Breast epithelium (tissue), 4 donors: Measurements from ENCODE around the gene CGB7. TPM values are rescaled to one million over a fixed set of nuclear protein-coding genes. Genes with fewer than 3 reads are reported as not detected.

ENCODE experiments used
- DNase-seq, 2 donors: peaks; one replicate each; pipeline ENCODE4 v3.0.0-alpha.2; 2019; ENCODE audit warnings: low spot score in 2 of 2
- H3K27ac ChIP-seq, 2 donors: fragments of 200-600 bp; sonication (generic) in 1 of 2; one replicate each; pipeline ENCODE4 v1.5.1; 2016 to 2019; ENCODE audit warnings: mild to moderate bottlenecking in 1 of 2
- H3K27me3 ChIP-seq, 2 donors: fragments of 200-600 bp; sonication (generic) in 1 of 2; one replicate each; pipeline versions ENCODE4 v1.5.1 to v1.6.0; 2017 to 2019; ENCODE audit warnings: control low read depth in 1 of 2, mild to moderate bottlenecking in 1 of 2
- H3K36me3 ChIP-seq: fragments of 200-600 bp; one replicate; pipeline ENCODE4 v1.5.1; 2019
- H3K4me1 ChIP-seq, 2 donors: fragments of 200-600 bp; sonication (generic); one replicate each; pipeline ENCODE4 v1.5.1; 2016 to 2019; ENCODE audit warnings: control low read depth in 1 of 2
- H3K4me3 ChIP-seq, 3 donors: fragments of 200-600 bp; sonication (generic); 1 replicate in 2 of 3; 2 replicates in 1 of 3; pipeline ENCODE4 v1.5.1; 2016 to 2019; ENCODE audit warnings: mild to moderate bottlenecking in 3 of 3, moderate library complexity in 2 of 3
- H3K9me3 ChIP-seq, 2 donors: fragments of 200-600 bp; sonication (generic) in 1 of 2; one replicate each; pipeline ENCODE4 v1.5.1; 2016 to 2019; ENCODE audit warnings: control low read depth in 1 of 2
- CTCF ChIP-seq, 3 donors: fragments of 450-650 bp; IDR thresholded peaks; one replicate each; pipeline ENCODE4 v1.5.1; 2016 to 2017; ENCODE audit warnings: antibody characterized with exemption in 3 of 3, mild to moderate bottlenecking in 3 of 3, moderate library complexity in 3 of 3
- POLR2A ChIP-seq: fragments of 450-650 bp; IDR thresholded peaks from one replicate; pipeline ENCODE4 v1.6.1; 2016; ENCODE audit warnings: antibody characterized with exemption, mild to moderate bottlenecking, moderate library complexity
- POLR2AphosphoS5 ChIP-seq, 3 donors: sonication (generic); formaldehyde crosslinking; IDR thresholded peaks; one replicate each; pipeline ENCODE4 v1.6.1; 2017; ENCODE audit warnings: antibody characterized with exemption in 3 of 3
- intact Hi-C: fragments of 100-400 bp; cut with DNase I; formaldehyde crosslinking; loops from one replicate; pipeline ENCODE4 v1.15.1; 2023; ENCODE audit warnings: low total_unique reads
- total RNA-seq, 3 donors: library from RNA; depleted of rRNA; stranded (reverse); fragments of >200 nt; gene quantifications; one replicate each; pipeline ENCODE4 v1.1.0, GENCODE V29; 2016

CGB7 gene
- total RNA-seq, 3 donors from 2014 or later = 0.15 to 2.0 TPM; not detected in 1

- H3K4me1 ChIP-seq = peaks cover 0 to 6% of the 10 kb centered on the region in 2 donors
- H3K27ac ChIP-seq = no peak overlapping the region
- no peaks in the 10 kb centered on the region for H3K27me3 ChIP-seq
- intact Hi-C loops = no loop called here
- no peaks in the 10 kb centered on the region for H3K9me3 ChIP-seq
- peak overlapping the region; percentile 43 to 70 (median 56) for H3K4me3 ChIP-seq
- TF ChIP-seq CTCF (IDR thresholded peaks at IDR 0.05) = no peak
- no peak for TF ChIP-seq POLR2A
- TF ChIP-seq POLR2AphosphoS5 (IDR thresholded peaks at IDR 0.05) = no peak
- peaks cover 4% of the 10 kb centered on the region for H3K36me3 ChIP-seq
- DNase-seq = no peak
These were observed 39.7 kb downstream of the CGB7 start for GRCh38 chr19:49017666-49018351.

GRCh38 chr19:49017041-49017665, 40.4 kb downstream of the CGB7 start, which contains the start of gene LHB:
Gene LHB (minus strand): TSS chr19:49017091. CDS start chr19:49017081, 10 bp downstream.
- Histone ChIP-seq H3K36me3 (peaks cover 4% of the 10 kb centered on the region), H3K27me3 (no peaks in the 10 kb centered on the region), H3K4me3 (peak within 1 kb of the TSS; percentile 43 to 70 (median 56)), H3K9me3 (no peaks in the 10 kb centered on the region), H3K27ac (no peak within 1 kb of the TSS), H3K4me1 (peaks cover 0 to 6% of the 10 kb centered on the region in 2 donors)
- intact Hi-C loops = no loop called here
- TF ChIP-seq POLR2AphosphoS5 (IDR thresholded peaks at IDR 0.05) (no peak), CTCF (IDR thresholded peaks at IDR 0.05) (no peak), POLR2A (no peak)
- no peak for DNase-seq

- DNase-seq = no peak
- Histone ChIP-seq H3K4me3 (no peak overlapping the region), H3K4me1 (peaks cover 0 to 6% of the 10 kb centered on the region in 2 donors), H3K36me3 (peaks cover 4% of the 10 kb centered on the region), H3K27me3 (no peaks in the 10 kb centered on the region), H3K27ac (no peak overlapping the region), H3K9me3 (no peaks in the 10 kb centered on the region)
- intact Hi-C loops = no loop called here
- no peak for TF ChIP-seq POLR2A
- no peak for TF ChIP-seq POLR2AphosphoS5 (IDR thresholded peaks at IDR 0.05)
- TF ChIP-seq CTCF (IDR thresholded peaks at IDR 0.05) = no peak
These were observed 41.3 kb downstream of the CGB7 start for GRCh38 chr19:49016067-49016839.

- Histone ChIP-seq H3K4me3 (no peak overlapping the region), H3K27ac (no peak overlapping the region), H3K27me3 (no peaks in the 10 kb centered on the region), H3K36me3 (peaks cover 4% of the 10 kb centered on the region), H3K4me1 (peaks cover 0 to 6% of the 10 kb centered on the region in 2 donors), H3K9me3 (no peaks in the 10 kb centered on the region)
- TF ChIP-seq POLR2AphosphoS5 (IDR thresholded peaks at IDR 0.05) (no peak), CTCF (IDR thresholded peaks at IDR 0.05) (no peak), POLR2A (no peak)
- intact Hi-C loops = no loop called here
- DNase-seq = no peak
These were observed 42.7 kb downstream of the CGB7 start for GRCh38 chr19:49014870-49015255.
